Measurements from ENCODE around the gene SCYL2.

DNA sequence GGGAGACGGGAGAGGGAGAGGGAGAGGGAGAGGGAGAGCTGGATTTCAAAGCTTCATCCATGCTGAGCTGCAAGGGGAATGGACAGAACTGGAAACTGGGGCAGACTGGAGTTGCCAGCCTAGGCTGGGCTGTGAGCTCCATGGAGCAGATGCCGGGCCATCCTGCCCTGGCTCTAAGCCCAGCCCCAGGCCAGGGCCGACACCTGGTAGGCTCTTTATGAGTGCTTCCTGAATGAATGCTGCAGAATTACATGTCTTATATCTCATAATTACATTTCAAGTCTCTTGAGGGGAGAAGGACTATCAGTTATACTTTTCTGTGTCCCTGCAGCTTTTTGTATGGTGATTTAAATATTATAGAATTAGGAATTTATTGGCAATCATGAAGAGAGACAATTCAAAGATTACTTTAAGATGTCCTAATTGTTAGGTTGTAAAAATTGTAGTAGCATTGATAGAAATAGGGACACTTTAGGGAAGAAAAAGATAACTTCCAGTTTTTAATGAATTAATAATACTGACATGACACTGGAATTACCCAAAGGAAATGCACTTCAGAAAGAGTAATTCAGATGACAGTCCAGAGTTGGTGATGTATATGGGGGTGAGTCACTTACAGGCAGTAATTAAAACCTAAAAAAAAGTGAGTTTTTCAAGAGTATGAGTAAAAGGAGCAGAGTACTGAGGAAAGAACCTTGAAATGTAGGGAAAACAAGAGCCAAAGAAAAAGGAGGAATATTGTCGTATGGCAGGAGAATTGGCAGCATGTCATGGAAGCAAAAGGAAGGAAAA, 29.0 kb downstream of the SCYL2 start:
- TF ChIP-seq, protein P1, sequence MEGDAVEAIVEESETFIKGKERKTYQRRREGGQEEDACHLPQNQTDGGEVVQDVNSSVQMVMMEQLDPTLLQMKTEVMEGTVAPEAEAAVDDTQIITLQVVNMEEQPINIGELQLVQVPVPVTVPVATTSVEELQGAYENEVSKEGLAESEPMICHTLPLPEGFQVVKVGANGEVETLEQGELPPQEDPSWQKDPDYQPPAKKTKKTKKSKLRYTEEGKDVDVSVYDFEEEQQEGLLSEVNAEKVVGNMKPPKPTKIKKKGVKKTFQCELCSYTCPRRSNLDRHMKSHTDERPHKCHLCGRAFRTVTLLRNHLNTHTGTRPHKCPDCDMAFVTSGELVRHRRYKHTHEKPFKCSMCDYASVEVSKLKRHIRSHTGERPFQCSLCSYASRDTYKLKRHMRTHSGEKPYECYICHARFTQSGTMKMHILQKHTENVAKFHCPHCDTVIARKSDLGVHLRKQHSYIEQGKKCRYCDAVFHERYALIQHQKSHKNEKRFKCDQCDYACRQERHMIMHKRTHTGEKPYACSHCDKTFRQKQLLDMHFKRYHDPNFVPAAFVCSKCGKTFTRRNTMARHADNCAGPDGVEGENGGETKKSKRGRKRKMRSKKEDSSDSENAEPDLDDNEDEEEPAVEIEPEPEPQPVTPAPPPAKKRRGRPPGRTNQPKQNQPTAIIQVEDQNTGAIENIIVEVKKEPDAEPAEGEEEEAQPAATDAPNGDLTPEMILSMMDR (IDR thresholded peaks at IDR 0.05), result no peak
- TF ChIP-seq POLR2A (IDR thresholded peaks at IDR 0.05; ENCODE audit: low read depth), result no peak

All from esophagus muscularis mucosa (tissue), 3 donors.